HepG2 (cell line): ENCODE results near the gene OR1F1. TPM values are rescaled to one million over a fixed set of nuclear protein-coding genes. Genes with fewer than 3 reads are reported as not detected.

Experiments used
- FOSL1 ChIP-seq: sonication (generic); formaldehyde crosslinking; IDR thresholded peaks from 2 replicates; pipeline ENCODE4 v1.9.0; 2021; ENCODE audit warnings: missing genetic modification reagents, borderline replicate concordance
- KLF9 ChIP-seq: IDR thresholded peaks from 2 replicates; pipeline ENCODE4 v1.6.1; 2016; ENCODE audit warnings: low read depth
- KMT2B ChIP-seq: IDR thresholded peaks from 2 replicates; pipeline ENCODE4 v1.6.1; 2016; ENCODE audit warnings: missing genetic modification reagents, missing compliant biosample characterization
- MZF1 ChIP-seq: sonication (generic); formaldehyde crosslinking; IDR thresholded peaks from 2 replicates; pipeline ENCODE4 v1.8.1; 2023; ENCODE audit warnings: mild to moderate bottlenecking, missing genetic modification reagents, borderline replicate concordance
- NCOA1 ChIP-seq: sonication (generic); formaldehyde crosslinking; IDR thresholded peaks from 2 replicates; pipeline ENCODE4 v1.9.0; 2021; ENCODE audit warnings: missing genetic modification reagents
- NCOA2 ChIP-seq: sonication (generic); formaldehyde crosslinking; IDR thresholded peaks from 2 replicates; pipeline ENCODE4 v1.8.0; 2022; ENCODE audit warnings: inconsistent platforms
- POLR2AphosphoS2 ChIP-seq: IDR thresholded peaks from 2 replicates; pipeline ENCODE4 v1.6.1; 2011; ENCODE audit warnings: low read depth, low read length, improper control_type of control experiment
- SMAD1 ChIP-seq: sonication (generic); formaldehyde crosslinking; IDR thresholded peaks from 2 replicates; pipeline ENCODE4 v1.4.0; 2020; ENCODE audit warnings: missing genetic modification reagents, low read depth, mild to moderate bottlenecking, borderline replicate concordance
- SNAI1 ChIP-seq: sonication (generic); formaldehyde crosslinking; IDR thresholded peaks from 2 replicates; pipeline ENCODE4 v1.5.0; 2020; ENCODE audit warnings: mild to moderate bottlenecking, missing genetic modification reagents, borderline replicate concordance
- SOX13 ChIP-seq, 3 experiments: fragments of 450-650 bp in 1 of 3; sonication (generic) in 1 of 3; formaldehyde crosslinking in 1 of 3; IDR thresholded peaks in 2 of 3; conservative IDR thresholded peaks in 1 of 3; 2 replicates each; pipeline versions ENCODE4 v1.5.0 to v1.6.1; 2016 to 2020; ENCODE audit warnings: antibody characterized with exemption in 1 of 3, mild to moderate bottlenecking in 1 of 3, missing compliant biosample characterization in 1 of 3, missing genetic modification reagents in 1 of 3, moderate library complexity in 1 of 3
- SOX6 ChIP-seq, 2 experiments: fragments of 450-650 bp in 1 of 2; sonication (generic) in 1 of 2; formaldehyde crosslinking in 1 of 2; IDR thresholded peaks; 2 replicates each; pipeline versions ENCODE4 v1.4.0 to v1.6.1; 2017 to 2020; ENCODE audit warnings: antibody characterized with exemption in 1 of 2, mild to moderate bottlenecking in 1 of 2, missing genetic modification reagents in 1 of 2
- SYNCRIP ChIP-seq: fragments of 200-400 bp; formaldehyde crosslinking; IDR thresholded peaks from 2 replicates; pipeline ENCODE4 v1.6.1; 2018; ENCODE audit warnings: mild to moderate bottlenecking, low read depth, low read length; ENCODE audit not compliant: insufficient read depth
- TBX2 ChIP-seq: sonication (generic); formaldehyde crosslinking; IDR thresholded peaks from 2 replicates; pipeline ENCODE4 v1.5.0; 2020; ENCODE audit warnings: missing genetic modification reagents, mild to moderate bottlenecking, borderline replicate concordance
- TP53 ChIP-seq: sonication (generic); formaldehyde crosslinking; conservative IDR thresholded peaks from 2 replicates; pipeline ENCODE4 v1.4.0; 2020; ENCODE audit warnings: missing genetic modification reagents
- ZBTB21 ChIP-seq: sonication (generic); formaldehyde crosslinking; IDR thresholded peaks from 2 replicates; pipeline ENCODE4 v1.4.0; 2020; ENCODE audit warnings: missing genetic modification reagents
- ZNF207 ChIP-seq: fragments of 450-650 bp; IDR thresholded peaks from 2 replicates; pipeline ENCODE4 v1.6.1; 2016; ENCODE audit warnings: antibody characterized with exemption, borderline replicate concordance
- ZNF24 ChIP-seq: fragments of 450-650 bp; IDR thresholded peaks from 2 replicates; pipeline ENCODE4 v1.6.1; 2017; ENCODE audit warnings: antibody characterized with exemption, mild to moderate bottlenecking
- ZNF382 ChIP-seq: sonication (generic); formaldehyde crosslinking; IDR thresholded peaks from 2 replicates; pipeline ENCODE4 v1.5.0; 2020; ENCODE audit warnings: missing genetic modification reagents, mild to moderate bottlenecking, borderline replicate concordance
- ZNF615 ChIP-seq: sonication (generic); formaldehyde crosslinking; IDR thresholded peaks from 2 replicates; pipeline ENCODE4 v1.5.0; 2020; ENCODE audit warnings: mild to moderate bottlenecking, missing genetic modification reagents, borderline replicate concordance
- ZNF672 ChIP-seq: sonication (generic); formaldehyde crosslinking; IDR thresholded peaks from 2 replicates; pipeline ENCODE4 v1.8.1; 2022; ENCODE audit warnings: missing genetic modification reagents
- ZNF709 ChIP-seq: sonication (generic); formaldehyde crosslinking; IDR thresholded peaks from 2 replicates; pipeline ENCODE4 v1.5.0; 2020; ENCODE audit warnings: mild to moderate bottlenecking, missing genetic modification reagents
- polyA plus RNA-seq, 8 experiments: library from polyadenylated mRNA; depleted of rRNA in 3 of 8; stranded (reverse) in 7 of 8; unstranded in 1 of 8; fragments of >200 nt; fragmentation: Illumina TruSeq in 4 of 8; extraction: Trizol in 4 of 8; gene quantifications; 2 replicates each; pipeline versions ENCODE4 v1.2.1 to v1.2.3, GENCODE V29; 2011 to 2016; ENCODE audit warnings: low read depth in 4 of 8, missing spikeins in 1 of 8, mixed read lengths in 1 of 8; ENCODE audit not compliant: insufficient read depth in 1 of 8
- total RNA-seq, 5 experiments: library from RNA; depleted of rRNA; stranded (reverse); fragments of >200 nt; fragmentation: Illumina TruSeq; extraction: Trizol; gene quantifications; 2 replicates each; pipeline ENCODE4 v1.2.3, GENCODE V29; 2016; ENCODE audit warnings: low read depth in 1 of 5
- TF ChIP-seq, protein P1 (sequence below): IDR thresholded peaks from 2 replicates; pipeline ENCODE4 v1.4.0; 2020; ENCODE audit warnings: mild to moderate bottlenecking, missing genetic modification reagents
- TF ChIP-seq, protein P2 (sequence below): sonication (generic); formaldehyde crosslinking; IDR thresholded peaks from 2 replicates; pipeline ENCODE4 v1.4.0; 2020; ENCODE audit warnings: missing genetic modification reagents, borderline replicate concordance

The OR1F1 gene
- total and polyA plus RNA-seq, 2 of the 13 experiments (the other 11 are each of a cell fraction or from before 2014, with no cell fraction given), result 0.90 TPM; not detected in 1

DNA sequence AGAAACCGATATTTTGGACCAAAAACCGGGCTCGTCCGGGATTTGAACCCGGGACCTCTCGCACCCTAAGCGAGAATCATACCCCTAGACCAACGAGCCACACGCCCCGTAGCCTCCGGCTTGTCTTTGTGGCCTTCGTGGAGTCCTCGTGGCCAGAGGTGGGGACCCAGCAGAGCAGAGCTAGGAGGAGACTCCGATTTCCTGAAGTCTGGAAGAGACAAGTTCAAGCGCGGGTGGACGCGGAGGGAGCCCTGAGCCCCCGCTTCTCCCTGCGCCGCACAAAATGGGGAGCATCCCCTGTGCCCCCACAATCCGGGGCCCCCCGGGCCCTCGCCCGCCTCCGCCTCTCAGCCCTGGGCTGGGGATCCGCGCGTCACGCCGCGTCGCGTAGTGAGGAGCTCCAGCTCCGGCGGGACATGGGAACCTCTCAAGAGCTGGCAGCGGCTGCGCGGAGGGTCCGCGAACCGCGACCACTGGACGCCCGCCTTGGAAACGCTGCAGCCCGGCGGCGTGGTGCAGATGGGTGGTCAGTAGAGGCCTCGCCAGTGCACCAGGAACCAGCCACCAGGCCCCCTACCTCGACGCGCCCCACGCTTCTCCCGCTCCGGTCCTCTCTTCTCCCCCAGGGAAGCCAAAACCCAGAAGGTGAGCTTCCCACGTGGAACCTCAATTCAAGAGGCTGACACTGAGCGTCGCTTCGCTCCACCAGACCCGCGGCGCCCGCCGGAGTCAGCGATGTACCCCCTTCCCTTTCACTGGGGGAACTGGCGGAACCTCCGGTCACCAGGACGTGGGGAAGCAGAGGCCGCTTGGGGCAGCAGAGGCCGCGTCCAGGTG, 5.2 kb upstream of the OR1F1 start (continued):
- TF ChIP-seq, protein P1, sequence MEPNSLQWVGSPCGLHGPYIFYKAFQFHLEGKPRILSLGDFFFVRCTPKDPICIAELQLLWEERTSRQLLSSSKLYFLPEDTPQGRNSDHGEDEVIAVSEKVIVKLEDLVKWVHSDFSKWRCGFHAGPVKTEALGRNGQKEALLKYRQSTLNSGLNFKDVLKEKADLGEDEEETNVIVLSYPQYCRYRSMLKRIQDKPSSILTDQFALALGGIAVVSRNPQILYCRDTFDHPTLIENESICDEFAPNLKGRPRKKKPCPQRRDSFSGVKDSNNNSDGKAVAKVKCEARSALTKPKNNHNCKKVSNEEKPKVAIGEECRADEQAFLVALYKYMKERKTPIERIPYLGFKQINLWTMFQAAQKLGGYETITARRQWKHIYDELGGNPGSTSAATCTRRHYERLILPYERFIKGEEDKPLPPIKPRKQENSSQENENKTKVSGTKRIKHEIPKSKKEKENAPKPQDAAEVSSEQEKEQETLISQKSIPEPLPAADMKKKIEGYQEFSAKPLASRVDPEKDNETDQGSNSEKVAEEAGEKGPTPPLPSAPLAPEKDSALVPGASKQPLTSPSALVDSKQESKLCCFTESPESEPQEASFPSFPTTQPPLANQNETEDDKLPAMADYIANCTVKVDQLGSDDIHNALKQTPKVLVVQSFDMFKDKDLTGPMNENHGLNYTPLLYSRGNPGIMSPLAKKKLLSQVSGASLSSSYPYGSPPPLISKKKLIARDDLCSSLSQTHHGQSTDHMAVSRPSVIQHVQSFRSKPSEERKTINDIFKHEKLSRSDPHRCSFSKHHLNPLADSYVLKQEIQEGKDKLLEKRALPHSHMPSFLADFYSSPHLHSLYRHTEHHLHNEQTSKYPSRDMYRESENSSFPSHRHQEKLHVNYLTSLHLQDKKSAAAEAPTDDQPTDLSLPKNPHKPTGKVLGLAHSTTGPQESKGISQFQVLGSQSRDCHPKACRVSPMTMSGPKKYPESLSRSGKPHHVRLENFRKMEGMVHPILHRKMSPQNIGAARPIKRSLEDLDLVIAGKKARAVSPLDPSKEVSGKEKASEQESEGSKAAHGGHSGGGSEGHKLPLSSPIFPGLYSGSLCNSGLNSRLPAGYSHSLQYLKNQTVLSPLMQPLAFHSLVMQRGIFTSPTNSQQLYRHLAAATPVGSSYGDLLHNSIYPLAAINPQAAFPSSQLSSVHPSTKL (CRISPR knock-in tag), result peak; percentile 3; the same call in 1 of the 2 replicates
- no peak for TF ChIP-seq SOX13 (IDR thresholded peaks at IDR 0.05)
- peak in 1 of 2 experiments; percentile 8; a peak in 1 of 4 replicates for TF ChIP-seq SOX13 (CRISPR knock-in tag; conservative IDR thresholded peaks at IDR 0.05 in 1 of 2, IDR thresholded peaks at IDR 0.05 in 1 of 2)
- TF ChIP-seq NCOA2 (CRISPR knock-in tag), result peak; percentile 15; the same call in 1 of the 2 replicates
- TF ChIP-seq KMT2B, result peak; percentile 31; the same call in 1 of the 2 replicates
- TF ChIP-seq ZNF24, result peak; percentile 95
- TF ChIP-seq TBX2 (CRISPR knock-in tag), result 0 out of 2 replicates have a peak, but pooled peaks have one; percentile 60
- no peak for TF ChIP-seq SOX6 (IDR thresholded peaks at IDR 0.05)
- TF ChIP-seq SOX6 (CRISPR knock-in tag; IDR thresholded peaks at IDR 0.05), result peak; percentile 8
- TF ChIP-seq ZNF615 (CRISPR knock-in tag), result no peak
- TF ChIP-seq ZNF382 (CRISPR knock-in tag), result no peak
- no peak for TF ChIP-seq FOSL1
- TF ChIP-seq ZNF709 (CRISPR knock-in tag), result peak; percentile 54; the same call in 1 of the 2 replicates
- TF ChIP-seq NCOA1, result no peak
- no peak for TF ChIP-seq SNAI1 (CRISPR knock-in tag)
- no peak for TF ChIP-seq KLF9
- no peak for TF ChIP-seq ZNF207
- TF ChIP-seq ZNF672 (CRISPR knock-in tag), result no peak
- TF ChIP-seq POLR2AphosphoS2, result no peak
- no peak for TF ChIP-seq ZBTB21 (CRISPR knock-in tag)
- TF ChIP-seq MZF1 (CRISPR knock-in tag), result no peak
- TF ChIP-seq, protein P2, sequence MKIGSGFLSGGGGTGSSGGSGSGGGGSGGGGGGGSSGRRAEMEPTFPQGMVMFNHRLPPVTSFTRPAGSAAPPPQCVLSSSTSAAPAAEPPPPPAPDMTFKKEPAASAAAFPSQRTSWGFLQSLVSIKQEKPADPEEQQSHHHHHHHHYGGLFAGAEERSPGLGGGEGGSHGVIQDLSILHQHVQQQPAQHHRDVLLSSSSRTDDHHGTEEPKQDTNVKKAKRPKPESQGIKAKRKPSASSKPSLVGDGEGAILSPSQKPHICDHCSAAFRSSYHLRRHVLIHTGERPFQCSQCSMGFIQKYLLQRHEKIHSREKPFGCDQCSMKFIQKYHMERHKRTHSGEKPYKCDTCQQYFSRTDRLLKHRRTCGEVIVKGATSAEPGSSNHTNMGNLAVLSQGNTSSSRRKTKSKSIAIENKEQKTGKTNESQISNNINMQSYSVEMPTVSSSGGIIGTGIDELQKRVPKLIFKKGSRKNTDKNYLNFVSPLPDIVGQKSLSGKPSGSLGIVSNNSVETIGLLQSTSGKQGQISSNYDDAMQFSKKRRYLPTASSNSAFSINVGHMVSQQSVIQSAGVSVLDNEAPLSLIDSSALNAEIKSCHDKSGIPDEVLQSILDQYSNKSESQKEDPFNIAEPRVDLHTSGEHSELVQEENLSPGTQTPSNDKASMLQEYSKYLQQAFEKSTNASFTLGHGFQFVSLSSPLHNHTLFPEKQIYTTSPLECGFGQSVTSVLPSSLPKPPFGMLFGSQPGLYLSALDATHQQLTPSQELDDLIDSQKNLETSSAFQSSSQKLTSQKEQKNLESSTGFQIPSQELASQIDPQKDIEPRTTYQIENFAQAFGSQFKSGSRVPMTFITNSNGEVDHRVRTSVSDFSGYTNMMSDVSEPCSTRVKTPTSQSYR (CRISPR knock-in tag), result 0 out of 2 replicates have a peak, but pooled peaks have one; percentile 18
- TF ChIP-seq TP53, result no peak
- TF ChIP-seq SYNCRIP, result no peak
- TF ChIP-seq SMAD1 (CRISPR knock-in tag), result no peak
